T-helper 2 cell treated with Interferon-gamma antibody and Interleukin-4, amounts not matched to agents 5 μg/mL and 100 μg/mL, for 36 hours (primary cell): ENCODE measurements around the gene INSR.
"Not testable (repeated sequence)": the region's sequence is repeated elsewhere in the genome, so short reads cannot be mapped to it uniquely, and the experiment has no call there.

Source experiments
- DNase-seq: peaks from one replicate; pipeline ENCODE4 v3.0.0; 2021; ENCODE audit warnings: low spot score
- H3K27ac Mint-ChIP-seq: one replicate; pipeline ENCODE4 v1.8.0; 2021; ENCODE audit warnings: mild to moderate bottlenecking, mixed read lengths
- H3K27me3 Mint-ChIP-seq: one replicate; pipeline ENCODE4 v1.8.0; 2021; ENCODE audit warnings: low read depth, mixed read lengths
- H3K36me3 Mint-ChIP-seq: one replicate; pipeline ENCODE4 v1.8.0; 2021; ENCODE audit warnings: low read depth, mixed read lengths
- H3K4me1 Mint-ChIP-seq: one replicate; pipeline ENCODE4 v1.8.0; 2021; ENCODE audit warnings: low read depth, mixed read lengths
- H3K4me3 Mint-ChIP-seq: one replicate; pipeline ENCODE4 v1.8.0; 2022; ENCODE audit warnings: mild to moderate bottlenecking, moderate library complexity, mixed read lengths
- H3K9me3 Mint-ChIP-seq: one replicate; pipeline ENCODE4 v1.8.0; 2021; ENCODE audit warnings: mixed read lengths

INSR gene

DNA sequence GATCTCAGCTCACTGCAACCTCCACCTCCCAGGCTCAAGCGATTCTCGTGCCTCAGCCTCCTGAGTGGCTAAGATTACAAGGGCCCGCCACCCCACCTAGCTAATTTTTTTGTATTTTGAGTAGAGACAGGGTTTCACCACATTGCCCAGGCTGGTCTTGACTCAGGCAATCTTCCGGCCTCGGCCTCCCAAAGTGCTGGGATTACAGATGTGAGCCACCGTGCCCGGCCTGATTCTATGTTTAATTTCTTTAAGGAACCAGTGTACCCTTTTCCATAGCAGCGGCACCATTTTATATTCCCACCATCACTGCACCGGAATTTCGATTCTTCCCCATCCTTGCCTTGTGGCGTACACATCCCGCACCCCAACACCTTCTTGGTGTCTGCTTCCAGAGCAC is 17.7 kb upstream of the INSR start:
- no peak overlapping the region for H3K4me3 Mint-ChIP-seq
- no peaks in the 10 kb centered on the region for H3K36me3 Mint-ChIP-seq
- H3K9me3 Mint-ChIP-seq, result no peaks in the 10 kb centered on the region
- no peak overlapping the region for H3K27ac Mint-ChIP-seq
- H3K4me1 Mint-ChIP-seq, result no peaks in the 10 kb centered on the region
- DNase-seq, result no peak
- H3K27me3 Mint-ChIP-seq, result no peaks in the 10 kb centered on the region

DNA sequence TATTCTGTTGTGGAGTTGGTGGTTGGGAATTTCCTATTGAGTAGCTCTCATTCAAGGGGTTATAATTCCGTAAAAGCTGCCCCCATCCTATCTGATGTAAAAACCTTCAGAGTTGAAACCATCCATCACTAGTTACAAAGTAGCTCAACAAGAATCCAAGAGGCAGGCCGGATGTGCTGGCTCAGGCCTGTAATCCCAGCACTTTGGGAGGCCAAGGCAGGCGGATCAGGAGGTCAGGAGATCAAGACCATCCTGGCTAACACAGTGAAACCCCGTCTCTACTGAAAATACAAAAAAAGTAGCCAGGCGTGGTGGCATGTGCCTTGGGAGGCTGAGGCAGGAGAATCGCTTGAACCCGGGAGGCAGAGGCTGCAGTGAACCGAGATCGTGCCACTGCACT is 14.1 kb upstream of the INSR start:
- DNase-seq, H3K27ac Mint-ChIP-seq, H3K36me3 Mint-ChIP-seq, H3K4me1 Mint-ChIP-seq, H3K4me3 Mint-ChIP-seq, H3K9me3 Mint-ChIP-seq, H3K27me3 Mint-ChIP-seq: not testable (repeated sequence)

DNA sequence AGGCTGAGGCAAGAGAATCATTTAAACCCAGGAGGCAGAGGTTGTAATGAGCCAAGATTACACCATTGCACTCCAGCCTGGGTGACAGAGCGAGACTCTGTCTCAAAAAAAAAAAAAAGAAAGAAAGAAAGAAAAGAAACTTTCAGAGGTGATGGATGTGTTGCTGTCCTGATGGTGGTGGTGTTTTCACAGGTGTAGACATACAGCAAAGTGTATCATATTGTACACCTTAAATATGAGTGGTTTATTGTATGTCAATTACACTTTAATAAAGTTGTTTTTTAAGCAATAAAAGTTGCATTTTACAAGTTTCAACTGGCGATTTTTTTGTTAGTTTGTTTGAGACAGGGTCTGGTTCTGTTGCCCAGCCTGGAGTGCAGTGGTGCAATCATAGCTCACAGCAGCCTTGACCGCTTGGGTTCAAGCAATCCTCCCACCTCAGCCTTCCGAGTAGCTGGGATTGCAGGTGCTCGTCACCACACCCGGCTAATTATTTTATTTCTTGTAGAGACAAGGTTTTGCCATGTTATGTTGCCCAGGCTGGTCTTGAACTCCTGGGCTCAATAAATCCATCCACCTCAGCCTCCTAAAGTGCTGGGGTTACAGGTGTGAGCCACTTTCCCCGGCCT is 13.5 kb upstream of the INSR start:
- H3K9me3 Mint-ChIP-seq, result no peaks in the 10 kb centered on the region
- peaks cover 2% of the 10 kb centered on the region for H3K27me3 Mint-ChIP-seq
- H3K4me3 Mint-ChIP-seq, result no peak overlapping the region
- no peak for DNase-seq
- H3K36me3 Mint-ChIP-seq, result no peaks in the 10 kb centered on the region
- H3K4me1 Mint-ChIP-seq, result no peaks in the 10 kb centered on the region
- H3K27ac Mint-ChIP-seq, result no peak overlapping the region

DNA sequence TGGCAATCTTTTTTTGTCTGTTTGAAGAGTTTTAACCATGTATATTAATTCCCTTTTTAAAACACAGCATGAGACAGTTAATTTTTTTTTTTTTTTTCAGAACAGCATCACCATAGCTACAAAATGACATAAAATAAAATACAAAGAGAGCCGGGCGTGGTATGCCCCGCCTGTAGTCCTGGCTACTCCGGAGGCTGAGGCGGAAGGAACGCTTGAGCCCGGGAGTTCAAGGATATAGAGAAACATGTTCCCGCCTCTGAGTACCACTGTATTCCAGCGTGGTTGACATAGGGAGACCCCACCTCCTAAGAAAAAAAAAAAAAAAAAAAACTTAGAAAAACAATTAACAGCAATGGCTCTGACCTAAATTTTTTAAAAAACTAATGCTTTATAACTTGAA is 10.0 kb upstream of the INSR start:
- Mint-ChIP-seq H3K27me3 (peaks cover 2% of the 10 kb centered on the region), H3K4me3 (no peak overlapping the region), H3K4me1 (no peaks in the 10 kb centered on the region), H3K27ac (no peak overlapping the region), H3K9me3 (no peaks in the 10 kb centered on the region), H3K36me3 (no peaks in the 10 kb centered on the region)
- no peak for DNase-seq

DNA sequence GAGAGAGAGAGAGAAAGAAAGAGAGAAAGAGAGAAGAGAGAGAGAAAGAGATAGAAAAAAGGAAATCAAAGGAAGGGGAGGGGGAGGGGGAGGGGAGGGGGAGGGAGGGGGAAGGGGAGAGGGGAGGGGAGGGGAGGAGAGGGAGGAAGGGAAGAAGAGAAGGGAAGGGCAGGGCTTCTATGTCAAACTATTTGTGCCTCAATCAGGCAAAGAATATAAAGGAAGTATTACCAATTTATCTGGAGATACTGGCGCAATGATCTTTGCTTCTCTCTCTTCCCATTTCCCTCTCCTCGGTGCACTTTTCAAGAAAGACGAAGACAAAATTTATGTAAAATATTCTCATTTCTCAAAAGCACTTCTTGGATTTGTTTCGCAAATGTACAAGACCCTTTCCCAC is 9.3 kb upstream of the INSR start:
- H3K4me1 Mint-ChIP-seq, result no peaks in the 10 kb centered on the region
- no peak overlapping the region for H3K4me3 Mint-ChIP-seq
- no peaks in the 10 kb centered on the region for H3K36me3 Mint-ChIP-seq
- no peak for DNase-seq
- no peaks in the 10 kb centered on the region for H3K9me3 Mint-ChIP-seq
- H3K27ac Mint-ChIP-seq, result no peak overlapping the region
- peaks cover 2% of the 10 kb centered on the region for H3K27me3 Mint-ChIP-seq

DNA sequence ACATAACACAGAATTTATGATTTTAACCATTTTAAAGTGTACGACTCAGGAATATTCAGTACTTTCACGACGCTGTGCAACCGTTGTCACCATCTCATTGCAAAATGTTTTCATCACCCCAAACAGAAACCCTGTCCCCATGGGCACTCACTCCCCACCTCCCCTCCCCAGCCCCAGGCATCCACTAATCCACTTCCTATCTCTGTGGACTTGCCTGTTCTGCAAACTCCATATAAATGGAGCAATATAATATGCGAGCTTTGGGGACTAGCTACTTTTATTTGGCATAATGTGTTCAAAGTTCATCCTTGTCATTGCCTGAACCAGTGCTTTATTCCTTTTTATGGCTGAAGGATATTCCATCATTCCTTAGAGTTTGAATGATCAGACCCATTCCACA is 7.3 kb upstream of the INSR start:
- no peak for DNase-seq
- no peak overlapping the region for H3K4me3 Mint-ChIP-seq
- peaks cover 12% of the 10 kb centered on the region for H3K27me3 Mint-ChIP-seq
- no peaks in the 10 kb centered on the region for H3K36me3 Mint-ChIP-seq
- H3K9me3 Mint-ChIP-seq, result no peaks in the 10 kb centered on the region
- no peak overlapping the region for H3K27ac Mint-ChIP-seq
- no peaks in the 10 kb centered on the region for H3K4me1 Mint-ChIP-seq

DNA sequence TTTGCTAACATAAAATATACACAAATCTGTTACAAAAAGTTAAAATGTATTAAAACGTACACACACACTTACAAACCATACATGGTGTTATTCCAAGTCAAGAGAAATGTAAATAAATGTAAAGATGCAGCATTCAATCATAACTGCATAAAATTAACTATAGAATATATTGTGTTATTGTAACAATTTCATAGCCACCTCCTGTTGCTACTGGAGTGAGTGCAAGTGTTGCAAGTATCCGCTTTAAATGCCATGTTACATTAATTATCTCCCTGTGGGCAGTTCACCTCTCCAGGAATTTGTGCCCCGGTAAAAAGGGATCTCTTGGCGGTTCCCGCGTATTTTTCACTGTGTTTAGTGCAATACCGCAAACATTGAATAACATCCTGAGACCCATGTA is 3.5 kb upstream of the INSR start:
- no peak for DNase-seq
- Mint-ChIP-seq H3K4me3 (no peak overlapping the region), H3K9me3 (no peaks in the 10 kb centered on the region), H3K36me3 (no peaks in the 10 kb centered on the region), H3K27me3 (peaks cover 32% of the 10 kb centered on the region), H3K4me1 (peaks cover 5% of the 10 kb centered on the region), H3K27ac (no peak overlapping the region)

DNA sequence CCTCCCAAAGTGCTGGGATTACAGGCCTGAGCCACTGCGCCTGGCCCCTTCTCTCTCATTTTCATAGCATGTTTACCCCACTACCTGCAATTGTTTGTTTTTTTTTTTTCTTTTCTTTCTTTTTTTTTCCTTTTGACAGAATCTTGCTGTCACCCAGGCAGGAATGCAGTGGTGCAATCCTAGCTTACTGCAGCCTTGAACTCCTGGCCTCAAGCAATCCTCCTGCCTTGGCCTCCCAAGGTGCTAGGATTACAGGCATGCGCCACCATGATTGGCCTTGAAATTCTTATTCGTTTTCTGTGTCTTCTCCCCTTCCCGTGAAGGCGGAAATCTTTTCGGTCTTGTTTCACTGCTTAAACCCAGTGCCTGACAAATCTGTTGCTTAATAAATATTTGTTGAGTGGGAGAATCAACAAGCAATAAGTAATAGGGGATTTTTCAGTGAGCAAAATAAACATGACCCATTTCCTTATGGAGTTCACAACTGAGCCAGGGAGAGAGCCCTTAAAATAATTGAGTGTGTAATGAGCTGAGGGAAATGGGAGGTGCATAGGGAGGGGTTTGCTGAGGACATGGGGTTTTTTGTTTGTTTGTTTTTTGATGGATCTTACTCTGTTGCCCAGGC is 1.8 kb upstream of the INSR start:
- no peak overlapping the region for H3K27ac Mint-ChIP-seq
- H3K36me3 Mint-ChIP-seq, result no peaks in the 10 kb centered on the region
- H3K4me1 Mint-ChIP-seq, result peaks cover 5% of the 10 kb centered on the region
- H3K4me3 Mint-ChIP-seq, result peak overlapping the region; percentile 29
- DNase-seq, result no peak
- H3K27me3 Mint-ChIP-seq, result peaks cover 40% of the 10 kb centered on the region
- H3K9me3 Mint-ChIP-seq, result no peaks in the 10 kb centered on the region

DNA sequence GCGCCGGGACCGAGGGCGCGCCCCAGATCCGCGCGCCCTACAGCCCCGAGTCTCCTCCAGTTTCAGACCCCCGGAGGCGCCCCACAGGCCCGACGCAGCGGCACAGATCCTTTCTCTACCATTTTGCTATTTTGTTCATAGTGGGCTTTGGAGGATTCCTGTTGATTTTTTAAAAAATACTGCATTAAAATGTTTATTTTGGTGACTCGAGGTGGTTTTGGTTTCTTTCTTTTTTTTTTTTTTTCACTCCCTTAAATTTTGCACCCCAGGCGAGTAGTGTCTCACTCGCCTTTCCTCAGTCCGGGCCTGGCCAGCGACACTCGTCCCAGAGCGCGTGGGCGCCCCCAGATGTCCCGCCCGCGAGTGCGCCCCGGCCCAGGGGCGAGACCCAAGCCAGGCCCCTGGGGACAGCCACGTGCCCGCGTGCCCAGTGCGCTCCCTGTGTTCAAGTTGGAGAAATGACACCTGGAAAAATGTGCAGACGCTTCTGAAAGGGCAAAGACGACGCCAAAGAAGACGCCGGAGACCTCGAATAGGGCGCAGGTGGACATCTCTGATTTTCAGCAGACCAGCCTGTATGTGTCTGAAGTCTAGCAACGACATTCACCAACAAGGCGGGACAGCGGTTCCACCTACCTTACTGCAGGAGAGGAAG is 471 bp upstream of the INSR start:
- no peak for DNase-seq
- Mint-ChIP-seq H3K9me3 (no peaks in the 10 kb centered on the region), H3K27ac (no peak overlapping the region), H3K4me1 (peaks cover 5% of the 10 kb centered on the region), H3K36me3 (no peaks in the 10 kb centered on the region), H3K27me3 (peaks cover 40% of the 10 kb centered on the region), H3K4me3 (peak overlapping the region; percentile 71)

DNA sequence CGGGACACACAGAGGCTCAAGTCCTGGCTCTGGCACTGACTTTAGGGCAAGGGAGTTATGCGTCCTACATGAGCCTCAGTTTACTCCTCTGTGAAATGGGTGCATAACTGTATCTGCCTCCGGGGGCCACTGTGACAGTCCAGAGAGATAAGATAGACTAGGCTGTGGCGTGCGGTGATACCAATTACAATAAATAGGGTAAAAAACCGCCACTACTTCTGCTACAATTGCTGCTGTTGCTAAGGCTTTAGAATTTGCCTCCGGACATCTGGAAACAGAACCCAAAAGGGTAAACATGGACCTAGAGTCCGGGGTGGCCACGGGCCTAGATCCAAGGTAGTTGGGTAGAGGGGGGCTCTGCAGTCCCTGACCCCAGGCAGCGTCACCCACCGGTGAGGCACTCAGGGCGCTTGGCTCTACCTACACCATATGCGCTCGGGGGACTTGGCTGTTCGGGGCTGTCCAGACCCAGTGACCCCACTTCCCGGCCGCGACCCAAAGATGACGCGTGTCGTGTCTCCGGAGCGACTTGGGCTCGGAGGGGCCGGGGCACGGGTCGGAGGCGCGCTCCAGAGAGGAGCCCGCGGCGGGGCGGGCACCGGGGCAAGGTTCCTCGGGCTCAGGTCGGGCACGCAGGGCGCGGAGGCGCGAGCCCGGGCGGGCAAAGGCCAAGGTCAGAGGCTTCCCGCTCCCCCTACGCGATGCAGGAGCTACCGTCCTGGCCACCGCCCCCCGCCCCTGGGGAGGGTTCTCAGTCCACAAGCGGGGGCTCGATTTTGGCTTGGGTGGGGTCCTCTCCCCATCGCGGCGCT is 1.1 kb downstream of the INSR start:
- peak overlapping the region; percentile 48 for H3K4me3 Mint-ChIP-seq
- H3K27me3 Mint-ChIP-seq, result peaks cover 41% of the 10 kb centered on the region
- H3K27ac Mint-ChIP-seq, result no peak overlapping the region
- peaks cover 5% of the 10 kb centered on the region for H3K4me1 Mint-ChIP-seq
- no peak for DNase-seq
- no peaks in the 10 kb centered on the region for H3K9me3 Mint-ChIP-seq
- no peaks in the 10 kb centered on the region for H3K36me3 Mint-ChIP-seq

DNA sequence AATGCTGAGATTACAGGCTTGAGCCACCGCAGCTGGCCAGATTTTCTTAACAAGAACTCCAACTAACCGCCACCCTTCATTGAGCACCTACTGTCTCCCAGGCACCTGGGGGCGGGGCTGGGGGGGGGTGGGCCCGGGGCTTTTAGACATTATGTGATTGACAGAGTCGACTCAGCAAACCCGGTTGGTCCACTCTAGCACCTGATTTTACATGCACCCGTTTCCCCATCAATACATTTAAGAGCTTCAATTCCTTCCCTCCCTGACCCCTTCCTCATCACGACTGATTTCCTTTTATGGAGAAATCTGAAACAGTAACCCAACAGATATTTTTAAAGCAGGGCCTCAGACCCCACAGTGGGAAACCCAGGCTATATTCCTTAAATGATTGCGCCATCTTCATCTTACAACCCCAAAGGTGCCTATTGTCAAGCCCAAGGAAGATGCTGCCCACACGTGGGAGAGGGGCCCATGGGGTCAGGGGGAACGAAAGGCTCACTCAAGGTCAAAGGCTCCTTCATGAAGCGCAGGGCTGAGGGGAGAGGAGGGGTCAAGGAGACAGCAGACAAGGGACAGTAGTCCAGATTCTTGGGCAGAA is 1.8 kb downstream of the INSR start:
- Mint-ChIP-seq H3K4me3 (peak overlapping the region; percentile 23), H3K27ac (no peak overlapping the region), H3K4me1 (peaks cover 5% of the 10 kb centered on the region), H3K27me3 (peaks cover 36% of the 10 kb centered on the region), H3K36me3 (no peaks in the 10 kb centered on the region), H3K9me3 (no peaks in the 10 kb centered on the region)
- no peak for DNase-seq

DNA sequence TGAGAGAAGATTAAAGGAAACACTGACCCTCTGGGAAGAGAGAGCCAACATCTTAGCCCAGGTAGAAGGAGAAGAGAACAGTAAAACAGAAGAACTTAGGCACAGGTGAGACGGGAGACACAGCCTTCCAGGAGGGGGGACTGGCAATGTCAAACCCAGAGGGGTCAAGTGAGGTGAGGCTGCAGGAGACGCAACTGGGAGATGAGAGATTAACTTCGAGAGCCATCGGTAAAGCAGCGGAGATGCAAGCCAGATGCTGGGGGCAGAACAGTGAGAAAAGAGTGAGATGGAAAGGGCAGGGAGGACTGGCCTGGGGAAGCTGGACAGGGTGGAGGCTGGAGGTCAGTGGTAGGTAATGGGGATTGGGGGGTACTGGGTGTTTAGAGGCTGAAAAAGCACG is 5.2 kb downstream of the INSR start:
- Mint-ChIP-seq H3K4me3 (no peak overlapping the region), H3K27ac (no peak overlapping the region)

DNA sequence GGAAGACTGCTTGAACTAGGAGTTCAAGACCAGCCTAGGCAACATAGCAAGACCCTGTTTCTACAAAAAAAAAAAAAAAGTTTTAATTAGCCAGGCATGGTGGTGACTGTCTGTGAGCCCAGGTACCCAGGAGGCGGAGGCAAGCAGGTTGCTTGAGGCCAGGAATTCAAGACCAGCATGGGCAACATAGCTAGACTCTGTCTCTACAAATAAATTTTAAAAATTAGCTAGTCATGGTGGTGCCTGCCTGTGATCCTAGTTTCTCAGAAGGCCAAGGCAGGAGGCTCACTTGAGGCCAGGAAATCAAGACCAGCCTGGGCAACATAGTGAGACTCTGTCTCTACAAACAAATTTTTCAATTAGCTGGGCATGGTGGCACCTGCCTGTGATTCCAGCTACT is 6.1 kb downstream of the INSR start:
- Mint-ChIP-seq H3K27ac (no peak overlapping the region), H3K27me3 (peaks cover 15% of the 10 kb centered on the region), H3K4me1 (no peaks in the 10 kb centered on the region), H3K36me3 (no peaks in the 10 kb centered on the region), H3K4me3 (no peak overlapping the region), H3K9me3 (no peaks in the 10 kb centered on the region)
- DNase-seq, result no peak

More for the DNA sequence above, 5.2 kb downstream of the INSR start:
- peaks cover 17% of the 10 kb centered on the region for H3K27me3 Mint-ChIP-seq
- H3K9me3 Mint-ChIP-seq, result no peaks in the 10 kb centered on the region
- no peak for DNase-seq
- H3K4me1 Mint-ChIP-seq, result no peaks in the 10 kb centered on the region
- H3K36me3 Mint-ChIP-seq, result no peaks in the 10 kb centered on the region

DNA sequence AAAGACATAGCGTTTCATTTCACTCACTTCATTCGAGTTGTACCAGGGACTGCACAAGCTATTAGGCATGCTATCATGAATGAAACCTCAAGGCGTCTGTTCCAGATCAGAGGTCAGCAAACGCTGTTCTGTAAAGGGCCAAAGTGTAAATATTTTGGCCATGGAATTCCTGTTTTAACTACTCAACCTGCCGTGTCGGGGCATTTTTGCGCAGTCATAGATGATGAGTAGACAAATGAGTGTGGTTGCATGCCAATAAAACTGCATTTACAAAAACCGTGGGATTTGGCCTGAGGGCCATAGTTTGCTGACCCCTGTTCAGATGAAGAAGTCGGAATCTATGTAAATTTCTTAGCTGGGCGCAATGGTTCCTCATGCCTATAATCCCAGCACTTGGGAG is 6.5 kb downstream of the INSR start:
- H3K27me3 Mint-ChIP-seq, result peaks cover 11% of the 10 kb centered on the region
- no peak overlapping the region for H3K27ac Mint-ChIP-seq
- H3K9me3 Mint-ChIP-seq, result no peaks in the 10 kb centered on the region
- DNase-seq, result no peak
- no peak overlapping the region for H3K4me3 Mint-ChIP-seq
- no peaks in the 10 kb centered on the region for H3K36me3 Mint-ChIP-seq
- no peaks in the 10 kb centered on the region for H3K4me1 Mint-ChIP-seq
